T47D (cell line): ENCODE results near the gene FJX1.
A peak's percentile ranks its signal among the peaks of the same experiment; 100 is the strongest.
"Not testable (repeated sequence)": the region's sequence is repeated elsewhere in the genome, so short reads cannot be mapped to it uniquely, and the experiment has no call there.

Source experiments
- DNase-seq, 2 experiments: peaks; one replicate each; pipeline versions ENCODE4 v3.0.0 to v3.0.0-alpha.2; 2011 to 2012; ENCODE audit warnings: low read depth in 1 of 2, low spot score in 1 of 2
- JUND ChIP-seq: IDR thresholded peaks from 2 replicates; pipeline ENCODE4 v1.6.1; 2012; ENCODE audit warnings: low read depth
- in situ Hi-C: cut with HindIII; loops from 2 replicates; pipeline ENCODE4 v1.10.0; 2016; ENCODE audit warnings: low sequenced_read_pairs, low pct_unique_long_range_greater_than_20kb

The FJX1 gene

DNA sequence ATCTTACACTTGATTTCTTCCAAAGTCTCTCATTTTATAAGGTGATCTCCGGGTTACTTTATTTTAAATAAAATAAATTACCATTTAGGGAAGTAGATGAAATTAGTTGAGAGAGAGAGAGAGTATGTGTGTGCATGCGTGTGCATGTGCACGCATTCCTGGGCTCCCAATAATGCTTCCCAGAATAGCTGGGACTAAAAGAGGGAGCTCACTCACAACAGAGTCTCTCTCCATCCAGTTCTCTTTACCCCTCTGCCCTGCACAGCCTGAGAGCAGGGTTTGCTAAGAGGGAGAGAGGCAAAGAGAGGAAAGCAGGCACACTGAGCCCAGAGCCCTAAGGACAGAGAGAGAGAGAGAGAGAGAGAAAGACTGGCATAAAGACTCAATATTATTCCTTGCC, 33.0 kb downstream of the FJX1 start:
- no peak for TF ChIP-seq JUND
- in situ Hi-C loops, result no loop called here

DNA sequence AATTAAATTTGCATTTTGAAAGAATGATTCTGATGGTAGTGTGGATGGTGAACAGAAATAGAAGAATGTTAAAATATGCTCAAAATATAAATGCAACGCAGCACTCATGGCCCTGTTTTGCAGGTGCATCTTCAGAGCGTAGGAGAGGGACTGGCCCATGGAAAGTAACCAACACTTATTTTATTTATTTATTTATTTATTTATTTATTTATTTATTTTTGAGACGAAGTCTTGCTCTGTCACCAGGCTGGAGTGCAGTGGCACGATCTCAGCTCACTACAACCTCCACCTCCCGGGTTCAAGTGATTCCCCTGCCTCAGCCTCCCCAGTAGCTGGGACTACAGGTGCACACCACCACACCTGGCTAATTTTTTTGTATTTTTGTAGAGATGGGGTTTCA, 34.5 kb downstream of the FJX1 start:
- DNase-seq, in situ Hi-C loops: not testable (repeated sequence)

More for the DNA sequence above, 33.0 kb downstream of the FJX1 start:
- no peak for DNase-seq

DNA sequence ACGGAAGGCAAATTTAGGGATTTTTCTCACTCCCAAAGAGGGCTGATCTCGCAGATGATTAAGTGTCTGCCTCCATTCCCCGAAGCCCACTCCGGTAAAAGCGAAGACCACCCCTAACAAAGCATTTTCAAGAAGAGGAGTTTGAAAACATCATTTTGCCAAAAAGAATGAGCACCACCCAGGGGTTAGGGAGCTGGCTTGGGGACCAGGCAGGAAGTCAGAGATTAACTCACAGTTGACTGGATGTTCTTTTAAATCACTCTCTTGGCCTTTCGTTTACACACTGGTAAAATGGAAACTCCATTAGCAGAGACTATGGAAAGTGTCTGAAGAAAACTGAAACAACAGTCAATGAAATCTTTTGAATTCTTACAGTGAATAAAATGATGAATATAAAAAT, 36.5 kb downstream of the FJX1 start:
- DNase-seq, result no peak
- in situ Hi-C loops, result no loop called here
- no peak for TF ChIP-seq JUND

DNA sequence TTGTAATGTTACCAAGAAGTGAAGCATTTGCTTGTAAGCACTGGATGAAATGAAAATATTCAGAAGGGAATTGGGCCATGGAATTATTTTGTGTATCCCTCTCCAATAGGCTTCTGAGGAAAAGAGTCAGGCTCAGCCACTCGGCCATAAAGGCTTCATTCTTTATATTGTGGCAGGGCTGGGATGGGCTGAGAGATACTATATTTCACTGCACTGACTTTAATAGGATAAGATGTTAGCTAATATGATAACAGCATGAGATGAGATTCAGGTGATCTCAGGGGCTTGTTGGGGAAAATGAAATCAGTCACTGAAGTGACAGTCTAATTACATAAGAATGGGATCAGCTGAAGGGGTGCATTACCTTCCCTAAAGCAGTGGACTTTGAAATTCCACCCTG, 37.0 kb downstream of the FJX1 start:
- no peak for TF ChIP-seq JUND
- no peak for DNase-seq
- in situ Hi-C loops, result no loop called here

DNA sequence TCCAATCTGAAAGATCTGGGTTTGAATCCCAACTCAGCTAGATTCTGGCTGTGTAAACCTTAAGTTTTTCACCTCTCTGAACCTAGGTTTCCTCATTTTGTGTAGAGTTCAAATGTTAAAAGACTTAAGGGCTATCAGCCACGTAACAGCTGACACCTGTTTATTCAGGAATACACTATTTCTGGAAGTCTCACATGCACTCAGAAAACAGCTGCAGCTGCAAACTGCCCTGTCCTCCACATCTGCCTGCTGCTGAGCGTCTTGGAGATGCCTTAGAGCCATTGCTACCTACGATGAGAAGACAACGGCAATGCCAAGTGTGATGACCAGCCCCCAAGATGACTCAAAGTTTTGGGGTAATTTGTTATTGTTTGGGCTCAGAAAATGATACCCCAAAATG, 37.6 kb downstream of the FJX1 start:
- TF ChIP-seq JUND, result no peak
- in situ Hi-C loops, result no loop called here
- no peak for DNase-seq

DNA sequence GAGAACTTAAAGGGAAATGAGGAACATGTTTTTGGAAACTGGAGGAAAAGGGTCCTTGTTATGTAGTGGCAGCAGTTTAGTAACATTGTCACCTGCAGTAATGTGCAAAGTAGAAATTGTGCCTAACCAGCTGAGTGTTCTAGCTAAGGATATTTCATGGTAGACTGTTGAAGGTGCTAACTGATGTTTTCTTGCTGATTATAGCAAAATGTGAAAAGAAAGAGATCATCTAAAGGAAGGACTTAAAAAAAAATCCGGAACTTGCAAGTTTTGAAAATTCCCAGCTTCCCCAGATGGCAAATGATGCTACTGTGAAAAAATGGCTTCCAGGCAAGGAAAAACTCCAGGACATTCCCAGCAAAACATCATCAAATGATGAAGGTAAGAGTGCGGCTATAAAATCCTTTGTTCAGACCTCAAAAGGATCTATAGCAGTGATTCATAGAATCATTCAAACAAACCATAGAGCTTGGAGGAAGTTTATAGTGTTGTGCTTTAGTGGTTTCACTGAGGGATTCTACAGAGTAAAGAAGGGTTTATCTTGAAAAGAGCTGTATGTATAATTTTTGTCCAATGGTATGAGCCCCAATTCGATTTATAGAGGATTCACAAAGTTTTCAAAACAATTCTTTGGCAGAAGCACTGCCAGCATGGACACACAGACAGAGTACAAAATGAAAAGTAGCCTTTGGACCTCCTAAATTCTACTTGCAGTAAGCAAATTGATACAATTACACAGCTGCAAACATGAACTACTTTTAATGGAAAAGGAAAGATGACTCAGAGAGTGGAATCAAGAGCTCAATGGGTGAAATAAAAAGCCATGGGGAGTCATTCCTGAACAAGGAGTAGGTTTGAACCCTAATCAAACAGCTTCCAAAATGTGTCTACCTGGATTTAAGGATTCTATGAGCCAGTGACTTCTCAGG, 40.0 kb downstream of the FJX1 start:
- in situ Hi-C loops, result no loop called here
- no peak for DNase-seq
- no peak for TF ChIP-seq JUND

DNA sequence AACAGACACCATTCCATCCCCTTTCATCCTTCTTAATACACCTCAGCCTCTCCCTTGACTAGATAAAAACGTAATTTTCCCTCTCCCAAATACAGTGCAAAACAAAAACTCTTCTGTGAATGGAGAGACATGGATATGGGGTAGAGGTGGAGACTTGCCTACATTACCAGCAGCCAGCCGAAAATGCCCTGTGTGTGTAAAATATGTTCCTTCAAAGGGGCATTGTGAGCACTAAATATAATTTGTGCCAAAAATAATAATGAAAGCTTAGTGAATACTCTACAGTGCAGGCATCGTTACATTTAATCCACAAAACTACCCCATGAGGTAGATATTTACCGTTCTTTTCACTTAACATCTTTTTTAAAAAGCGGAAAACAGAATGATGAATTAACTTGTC, 43.3 kb downstream of the FJX1 start:
- DNase-seq, result no peak
- in situ Hi-C loops, result no loop called here

DNA sequence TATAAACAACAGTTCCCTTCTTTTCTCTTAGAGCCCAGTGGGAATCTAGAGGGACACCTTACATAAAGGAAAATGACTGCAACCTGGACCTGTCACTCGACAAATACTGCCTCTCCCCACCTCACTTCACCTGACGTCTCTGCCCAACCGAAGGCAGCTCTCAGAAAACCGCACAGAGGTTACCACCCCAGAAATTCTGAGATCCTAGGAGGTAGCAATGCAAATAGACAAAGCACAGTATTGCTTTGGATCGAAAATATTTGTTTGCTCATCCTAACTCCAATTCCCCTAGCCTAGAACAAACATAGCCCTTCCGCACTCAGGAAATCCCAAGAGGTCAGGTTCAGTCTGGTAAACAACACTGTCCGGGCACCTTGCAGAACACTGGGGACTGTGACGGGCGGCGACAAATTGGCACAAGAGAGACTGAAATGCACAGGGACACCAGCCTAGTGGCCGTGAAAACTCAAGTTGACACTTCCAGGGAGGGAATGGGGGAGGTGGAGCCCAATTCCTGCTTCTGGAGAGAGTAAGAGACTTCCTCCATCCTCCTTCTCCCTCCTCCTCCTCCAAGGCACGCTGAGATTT, 43.9 kb downstream of the FJX1 start:
- DNase-seq, result peak; percentile 75 to 97
- TF ChIP-seq JUND, result no peak
- in situ Hi-C loops, result no loop called here

More for the DNA sequence above, 43.3 kb downstream of the FJX1 start:
- 0 out of 2 replicates have a peak, but pooled peaks have one; percentile 3 for TF ChIP-seq JUND

DNA sequence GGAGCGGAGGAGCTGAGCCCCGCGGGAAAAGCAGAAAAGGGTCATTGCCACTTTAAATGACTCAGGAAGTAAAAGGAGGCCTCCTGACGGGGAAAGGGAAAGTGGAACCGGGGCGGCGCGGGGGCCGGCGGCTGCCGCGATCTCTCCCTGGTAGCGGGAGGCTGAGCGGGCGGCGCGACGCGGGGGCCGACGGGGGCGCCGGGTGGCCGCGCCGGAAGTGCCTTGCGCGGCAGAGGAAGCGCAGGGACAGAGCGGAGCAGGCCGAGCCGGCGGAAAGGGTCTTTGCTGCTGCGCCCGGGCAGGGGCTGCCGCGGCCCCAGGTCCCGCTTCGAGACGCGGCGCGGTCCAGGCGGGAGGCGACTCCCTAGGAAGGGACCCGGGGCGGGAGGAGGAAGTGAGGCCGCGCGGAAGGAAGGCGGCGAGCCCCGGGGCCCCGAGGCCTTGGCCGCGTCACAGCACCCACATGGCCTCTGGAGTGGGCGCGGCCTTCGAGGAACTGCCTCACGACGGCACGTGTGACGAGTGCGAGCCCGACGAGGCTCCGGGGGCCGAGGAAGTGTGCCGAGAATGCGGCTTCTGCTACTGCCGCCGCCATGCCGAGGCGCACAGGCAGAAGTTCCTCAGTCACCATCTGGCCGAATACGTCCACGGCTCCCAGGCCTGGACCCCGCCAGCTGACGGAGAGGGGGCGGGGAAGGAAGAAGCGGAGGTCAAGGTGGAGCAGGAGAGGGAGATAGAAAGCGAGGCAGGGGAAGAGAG, 44.6 kb downstream of the FJX1 start, which contains the start of gene TRIM44:
Gene TRIM44 (plus strand): TSS at position 127 of the 759 bp plus-strand sequence. CDS start 337 bp downstream, at position 464.
- in situ Hi-C loops, result no loop called here
- TF ChIP-seq JUND, result no peak
- DNase-seq, result peak; percentile 93 to 94

DNA sequence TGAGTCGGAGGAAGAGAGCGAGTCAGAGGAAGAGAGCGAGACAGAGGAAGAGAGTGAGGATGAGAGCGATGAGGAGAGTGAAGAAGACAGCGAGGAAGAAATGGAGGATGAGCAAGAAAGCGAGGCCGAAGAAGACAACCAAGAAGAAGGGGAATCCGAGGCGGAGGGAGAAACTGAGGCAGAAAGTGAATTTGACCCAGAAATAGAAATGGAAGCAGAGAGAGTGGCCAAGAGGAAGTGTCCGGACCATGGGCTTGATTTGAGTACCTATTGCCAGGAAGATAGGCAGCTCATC, 45.1 kb downstream of the FJX1 start:
- in situ Hi-C loops, result no loop called here
- DNase-seq, result no peak
- no peak for TF ChIP-seq JUND

DNA sequence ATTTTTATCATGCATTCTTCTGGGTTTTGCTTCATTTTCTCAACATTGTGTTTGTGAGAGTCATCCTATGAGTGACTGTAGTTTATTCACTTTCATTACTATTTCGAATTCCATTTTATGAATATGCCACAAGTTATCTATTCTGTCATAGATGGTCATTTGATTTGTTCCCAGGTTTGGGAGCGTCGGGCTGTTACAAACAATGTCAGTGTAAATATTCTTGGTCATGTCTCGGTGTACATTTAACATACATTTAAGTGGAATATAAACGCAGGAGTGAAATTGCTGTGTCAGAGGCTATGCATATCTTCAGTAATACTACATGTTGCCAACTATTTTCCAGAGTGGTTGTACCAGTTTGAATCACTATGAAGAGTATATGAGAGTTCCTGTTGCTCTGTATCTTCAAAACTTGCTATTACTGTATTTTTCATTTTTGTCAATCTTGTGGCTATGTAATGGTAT, 46.7 kb downstream of the FJX1 start:
- no peak for DNase-seq
- no peak for TF ChIP-seq JUND
- in situ Hi-C loops, result no loop called here

DNA sequence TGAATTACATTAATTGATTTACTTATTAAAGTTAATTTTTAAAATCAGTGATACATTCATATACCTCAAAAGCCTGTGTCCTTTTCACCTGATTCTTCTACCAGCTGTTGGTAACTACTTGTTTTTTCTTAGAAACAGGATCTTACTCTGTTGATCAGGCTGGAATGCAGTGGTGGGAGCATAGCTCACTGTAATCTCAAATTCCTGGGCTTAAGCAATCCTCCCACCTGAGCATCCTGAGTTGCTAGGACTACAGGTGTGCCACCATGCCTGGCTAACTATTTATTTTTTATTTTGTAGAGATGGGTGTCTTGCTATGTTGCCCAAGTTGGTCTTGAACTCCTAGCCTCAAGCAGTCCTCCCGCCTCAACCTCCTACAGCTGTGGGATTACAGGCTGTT, 49.0 kb downstream of the FJX1 start:
- DNase-seq, result no peak

DNA sequence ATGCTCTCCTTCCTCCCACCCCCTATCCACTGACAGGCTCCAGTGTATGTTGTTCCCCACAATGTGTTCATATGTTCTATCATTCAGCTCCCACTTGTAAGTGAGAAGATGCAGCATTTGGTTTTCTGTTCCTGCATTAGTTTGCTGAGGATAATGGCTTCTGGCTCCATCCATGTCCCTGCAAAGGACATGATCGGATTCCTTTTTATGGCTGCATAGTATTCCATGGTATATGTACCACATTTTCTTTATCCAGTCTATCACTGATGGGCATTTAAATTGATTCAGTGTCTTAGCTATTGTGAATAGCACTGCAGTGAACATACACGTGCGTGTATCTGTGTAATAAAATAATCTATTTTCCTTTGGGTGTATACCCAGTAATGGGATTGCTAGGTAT, 50.1 kb downstream of the FJX1 start:
- DNase-seq, in situ Hi-C loops: not testable (repeated sequence)

More for the DNA sequence above, 49.0 kb downstream of the FJX1 start:
- in situ Hi-C loops, result no loop called here
- no peak for TF ChIP-seq JUND
